SHP77 (cell line): Measurements from ENCODE around the gene RHOXF1.
"Not testable (repeated sequence)": the region's sequence is repeated elsewhere in the genome, so short reads cannot be mapped to it uniquely, and the experiment has no call there.

Experiments used
- DNase-seq, 2 experiments: peaks; one replicate each; lab custom pipeline; 2025; lab: John Stamatoyannopoulos, UW

The RHOXF1 gene

GRCh38 chrX:120085553-120086185, 30.0 kb downstream of the RHOXF1 start:
- not testable (repeated sequence) for DNase-seq

- DNase-seq = not testable (repeated sequence)
Observed at GRCh38 chrX:120077590-120077989, 38.1 kb downstream of the RHOXF1 start, which contains the start of gene RHOXF2B. RHOXF2B (minus strand) TSS chrX:120077690; CDS start chrX:120077552, 138 bp downstream.

GRCh38 chrX:120066169-120066568, 49.5 kb downstream of the RHOXF1 start:
- DNase-seq = not testable (repeated sequence)
